ENCODE data around the gene ETV6. TPM values are rescaled to one million over a fixed set of nuclear protein-coding genes. Genes with fewer than 3 reads are reported as not detected.

ETV6 gene
- total and polyA plus RNA-seq, 12 donors = 2.7 to 33.5 (median 15.2) TPM

GRCh38 chr12:11710906-11711305 lies 61.4 kb downstream of the ETV6 start:
- peaks cover 5 to 92% (median 53%) of the 10 kb centered on the region in 9 donors for H3K4me1 ChIP-seq
- no peaks in the 10 kb centered on the region for H3K9me3 ChIP-seq
- intact Hi-C loops (cut with DNase I) = loop anchor here in 1 of 10 donors (5.0 kb wide), 1 partner anchor 59 kb away; no protein-coding TSS in a partner anchor
- 66 to 76% methylated on average over 3 of the region's 3 CpGs for WGBS, 2 donors
- H3K27ac ChIP-seq = peak overlapping the region in 2 of 10 donors; percentile 10 to 76
- DNase-seq (no peak), ATAC-seq (no peak)
- no peak overlapping the region for H3K4me3 ChIP-seq
- TF ChIP-seq, protein P1, sequence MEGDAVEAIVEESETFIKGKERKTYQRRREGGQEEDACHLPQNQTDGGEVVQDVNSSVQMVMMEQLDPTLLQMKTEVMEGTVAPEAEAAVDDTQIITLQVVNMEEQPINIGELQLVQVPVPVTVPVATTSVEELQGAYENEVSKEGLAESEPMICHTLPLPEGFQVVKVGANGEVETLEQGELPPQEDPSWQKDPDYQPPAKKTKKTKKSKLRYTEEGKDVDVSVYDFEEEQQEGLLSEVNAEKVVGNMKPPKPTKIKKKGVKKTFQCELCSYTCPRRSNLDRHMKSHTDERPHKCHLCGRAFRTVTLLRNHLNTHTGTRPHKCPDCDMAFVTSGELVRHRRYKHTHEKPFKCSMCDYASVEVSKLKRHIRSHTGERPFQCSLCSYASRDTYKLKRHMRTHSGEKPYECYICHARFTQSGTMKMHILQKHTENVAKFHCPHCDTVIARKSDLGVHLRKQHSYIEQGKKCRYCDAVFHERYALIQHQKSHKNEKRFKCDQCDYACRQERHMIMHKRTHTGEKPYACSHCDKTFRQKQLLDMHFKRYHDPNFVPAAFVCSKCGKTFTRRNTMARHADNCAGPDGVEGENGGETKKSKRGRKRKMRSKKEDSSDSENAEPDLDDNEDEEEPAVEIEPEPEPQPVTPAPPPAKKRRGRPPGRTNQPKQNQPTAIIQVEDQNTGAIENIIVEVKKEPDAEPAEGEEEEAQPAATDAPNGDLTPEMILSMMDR (IDR thresholded peaks at IDR 0.05) = no peak
- no peaks in the 10 kb centered on the region for H3K27me3 ChIP-seq
- no peaks in the 10 kb centered on the region for H3K36me3 ChIP-seq

DNA sequence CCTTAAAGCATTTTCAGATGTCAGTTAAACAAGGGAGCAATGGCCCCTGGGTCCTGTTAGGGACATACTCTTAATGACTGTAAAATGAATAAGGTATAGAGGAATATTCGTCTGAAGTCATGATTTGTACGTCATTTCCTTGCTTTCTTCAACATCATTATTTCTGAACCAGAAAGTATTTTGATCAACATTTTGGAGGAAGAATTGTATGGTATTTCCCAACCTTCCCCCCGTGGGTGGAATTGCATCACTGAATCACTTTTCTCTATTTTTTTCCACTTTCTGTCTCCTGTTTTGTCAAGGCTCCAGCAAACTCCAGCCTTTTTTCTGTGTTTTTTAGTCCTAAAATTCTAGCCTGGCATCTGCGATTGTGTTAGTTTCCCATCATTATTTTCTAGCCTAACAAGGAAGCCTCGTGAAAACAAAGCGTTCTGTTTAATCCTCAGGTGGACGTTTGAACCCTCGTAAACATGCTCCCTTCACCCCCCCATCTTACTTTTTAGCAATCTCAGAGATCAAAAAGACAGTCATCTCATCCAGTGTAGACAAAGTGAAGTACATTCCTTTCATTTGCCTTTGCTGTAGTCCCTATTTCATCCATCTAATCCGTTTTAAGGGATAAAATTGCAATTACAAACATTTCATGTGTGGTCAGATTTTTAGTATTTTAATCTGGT lies 62.3 kb downstream of the ETV6 start:
- H3K9me3 ChIP-seq = no peaks in the 10 kb centered on the region
- peak in 1 of 8 donors; percentile 18 for ATAC-seq
- WGBS, 2 donors = 82 to 90% methylated on average over 9 of the region's 9 CpGs
- intact Hi-C loops (cut with DNase I) = loop anchor here in 1 of 10 donors (5.0 kb wide), 1 partner anchor 59 kb away; no protein-coding TSS in a partner anchor
- peaks cover 0 to 4% (median 0%) of the 10 kb centered on the region in 9 donors for H3K36me3 ChIP-seq
- H3K27ac ChIP-seq = peak overlapping the region in 5 of 10 donors; percentile 7 to 76 (median 10)
- DNase-seq = no peak
- no peak overlapping the region for H3K4me3 ChIP-seq
- no peaks in the 10 kb centered on the region for H3K27me3 ChIP-seq
- H3K4me1 ChIP-seq = peaks cover 5 to 88% (median 45%) of the 10 kb centered on the region in 9 donors
- TF ChIP-seq, protein P1 (IDR thresholded peaks at IDR 0.05) = no peak

DNA sequence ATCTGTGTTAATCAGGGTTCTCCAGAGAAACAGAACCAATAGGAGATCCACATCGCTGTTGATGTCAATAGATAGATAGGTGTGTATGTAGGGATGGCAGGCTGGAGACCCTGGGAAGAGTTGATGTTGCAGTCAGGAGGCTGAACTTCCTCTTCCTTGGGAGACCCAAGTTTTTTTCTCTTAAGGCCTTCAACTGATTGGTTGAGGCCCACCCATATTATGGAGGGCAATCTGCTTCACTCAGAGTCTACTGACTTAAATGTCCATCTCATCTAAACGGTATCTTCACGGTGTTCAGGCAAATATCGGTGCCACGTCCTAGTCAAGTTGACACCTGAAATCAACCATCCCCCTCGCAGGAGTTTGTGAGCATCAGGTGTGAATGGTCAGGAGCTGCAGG lies 63.0 kb downstream of the ETV6 start:
- Histone ChIP-seq H3K27ac (peak overlapping the region in 1 of 10 donors; percentile 76), H3K27me3 (no peaks in the 10 kb centered on the region), H3K36me3 (peaks cover 0 to 9% (median 0%) of the 10 kb centered on the region in 9 donors), H3K9me3 (no peaks in the 10 kb centered on the region), H3K4me1 (peaks cover 0 to 88% (median 38%) of the 10 kb centered on the region in 9 donors), H3K4me3 (no peak overlapping the region)
- WGBS, 2 donors = 96 to 97% methylated on average over 6 of the region's 6 CpGs
- DNase-seq = no peak
- TF ChIP-seq, protein P1 (IDR thresholded peaks at IDR 0.05) = no peak
- ATAC-seq = no peak
- intact Hi-C loops (cut with DNase I) = loop anchor here in 1 of 10 donors (5.0 kb wide), 1 partner anchor 60 kb away; no protein-coding TSS in a partner anchor

DNA sequence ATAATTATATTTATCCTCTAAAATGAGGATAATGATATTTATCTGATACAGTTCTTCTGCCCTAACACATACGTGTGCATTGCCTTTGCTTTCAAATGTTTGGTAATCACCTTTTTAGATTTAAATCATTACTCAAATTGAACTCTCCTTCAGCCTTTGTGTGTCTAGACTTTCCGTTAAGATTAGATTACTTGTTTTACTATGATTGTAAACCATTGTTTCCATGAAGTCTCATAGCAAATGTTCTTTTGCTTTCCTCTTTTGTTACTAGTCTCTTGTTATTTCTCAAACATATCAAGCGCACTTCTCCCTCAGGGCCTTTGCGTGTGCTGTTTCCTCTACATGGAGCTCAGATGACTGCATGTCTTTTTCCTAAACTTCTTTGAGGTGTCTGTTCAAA lies 63.7 kb downstream of the ETV6 start:
- Histone ChIP-seq H3K4me3 (no peak overlapping the region), H3K36me3 (peaks cover 0 to 9% (median 0%) of the 10 kb centered on the region in 9 donors), H3K27me3 (no peaks in the 10 kb centered on the region), H3K27ac (no peak overlapping the region), H3K9me3 (no peaks in the 10 kb centered on the region), H3K4me1 (peaks cover 0 to 88% (median 33%) of the 10 kb centered on the region in 9 donors)
- WGBS, 2 donors = 87 to 94% methylated on average over 4 of the region's 4 CpGs
- DNase-seq (no peak), ATAC-seq (no peak)
- intact Hi-C loops (cut with DNase I) = loop anchor here in 1 of 10 donors (5.0 kb wide), 1 partner anchor 61 kb away; no protein-coding TSS in a partner anchor
- TF ChIP-seq, protein P1 (IDR thresholded peaks at IDR 0.05) = no peak
